Keratinocyte (primary cell): Measurements from ENCODE around the gene SIGLEC9.

Experiments
- CTCF ChIP-seq, 3 experiments: IDR thresholded peaks in 1 of 3; conservative IDR thresholded peaks in 1 of 3; optimal IDR thresholded peaks in 1 of 3; 2 replicates in 2 of 3; 3 replicates in 1 of 3; pipeline versions ENCODE3 to v1.5.1; 2011; ENCODE audit warnings: low read length in 3 of 3, mild to moderate bottlenecking in 3 of 3, moderate library complexity in 2 of 3, control low read depth in 1 of 3, inconsistent platforms in 1 of 3; ENCODE audit not compliant: insufficient read depth in 2 of 3; ENCODE audit errors: extremely low read depth in 1 of 3
- EZH2 ChIP-seq: IDR thresholded peaks from one replicate; pipeline ENCODE4 v1.6.1; 2012; ENCODE audit warnings: inconsistent platforms, mild to moderate bottlenecking, low read length, moderate library complexity

- TF ChIP-seq EZH2 = no peak
- no peak for TF ChIP-seq CTCF (optimal IDR thresholded peaks at IDR 0.05 in 1 of 3, IDR thresholded peaks at IDR 0.05 in 1 of 3, conservative IDR thresholded peaks at IDR 0.05 in 1 of 3; ENCODE audit: extremely low read depth in 1 of 3, insufficient read depth in 2 of 3, low read length in 3 of 3)
Measured at GRCh38 chr19:51078731-51079130, 46.0 kb upstream of the SIGLEC9 start.
